Motor neuron (in vitro differentiated cells): ENCODE measurements around the gene UNKL. TPM values are rescaled to one million over a fixed set of nuclear protein-coding genes. Genes with fewer than 3 reads are reported as not detected.

Experiments used
- ATAC-seq, 8 experiments: fragments of 200-7000 bp; cut with Tn5 transposase; replicated peaks in 6 of 8; 2 replicates each; pipeline ENCODE4 v1.8.0; 2021; ENCODE audit warnings: mild to moderate bottlenecking in 8 of 8, moderate library complexity in 8 of 8
- H3K27ac ChIP-seq, 2 donors: fragments of 250-450 bp; sonication (Bioruptor Pico); 2 replicates each; pipeline ENCODE4 v1.9.0; 2021; ENCODE audit warnings: antibody characterized with exemption in 2 of 2, mild to moderate bottlenecking in 2 of 2, moderate library complexity in 1 of 2
- H3K4me1 ChIP-seq, 2 donors: fragments of 250-450 bp; sonication (Bioruptor Pico); replicated peaks in 1 of 2; 2 replicates each; pipeline ENCODE4 v1.6.1; 2021; ENCODE audit warnings: antibody characterized with exemption in 2 of 2, mild to moderate bottlenecking in 2 of 2, moderate library complexity in 1 of 2
- H3K4me3 ChIP-seq, 5 donors: fragments of 250-450 bp; sonication (Bioruptor Pico); 2 replicates each; pipeline ENCODE4 v1.9.0; 2021; ENCODE audit warnings: antibody characterized with exemption in 5 of 5, mild to moderate bottlenecking in 5 of 5, moderate library complexity in 4 of 5
- WGBS, 10 experiments: fragments of 450-650 bp; shearing (Covaris generic); methylation state at CpG; one replicate each; pipeline ENCODE4 v1.0.0; 2022; 5-methylcytosine and 5-hydroxymethylcytosine counted together
- in situ Hi-C, 9 experiments: fragments of 400-800 bp; cut with MboI; loops; one replicate each; pipeline ENCODE4 v1.15.0; 2021; ENCODE audit warnings: low sequenced_read_pairs in 9 of 9, low pct_unique_long_range_greater_than_20kb in 2 of 9; ENCODE audit not compliant: unreplicated experiment in 9 of 9
- total RNA-seq, 8 experiments: library from RNA; unstranded; fragments of 300-600 nt; gene quantifications; 2 replicates each; pipeline versions ENCODE4 v1.2.3 to v1.2.4, GENCODE V29; 2022

The UNKL gene
- total RNA-seq, 8 experiments from 2014 or later = 4.0 to 34.7 (median 8.5) TPM

DNA sequence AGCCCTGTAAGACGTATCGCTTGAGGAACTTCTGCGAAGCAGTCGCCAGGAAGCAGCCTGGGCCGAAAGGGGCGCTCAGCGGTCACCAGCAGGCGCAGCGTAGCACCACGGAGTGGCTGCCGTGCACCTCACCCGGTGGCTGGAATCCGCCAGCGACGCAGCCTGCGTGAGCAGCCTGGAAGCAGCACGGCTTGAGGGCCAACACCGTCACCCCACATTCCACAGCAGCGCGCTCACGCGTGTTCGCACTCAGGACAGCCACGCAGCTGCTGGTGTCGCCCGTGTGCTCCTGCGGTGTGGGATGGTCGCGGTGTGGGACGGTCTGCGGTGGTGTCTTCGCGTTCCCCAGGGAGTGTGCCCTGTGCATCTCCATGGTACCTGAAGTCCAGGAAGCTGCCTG, 95.5 kb downstream of the UNKL start:
- Histone ChIP-seq H3K4me1 (no peaks in the 10 kb centered on the region), H3K27ac (no peak overlapping the region), H3K4me3 (no peak overlapping the region)
- in situ Hi-C loops = no loop called here
- 67 to 98% (median 96%) methylated on average over 3 to 18 of the region's 33 CpGs; no CpG with 5 or more reads in 5 of the 10 experiments for WGBS, 10 experiments
- ATAC-seq = no peak

GRCh38 chr16:1318268-1318545, 96.3 kb downstream of the UNKL start:
- WGBS, 10 experiments = 75 to 87% (median 84%) methylated on average over 3 to 5 of the region's 9 CpGs; no CpG with 5 or more reads in 5 of the 10 experiments
- Histone ChIP-seq H3K4me3 (no peak overlapping the region), H3K4me1 (no peaks in the 10 kb centered on the region), H3K27ac (no peak overlapping the region)
- no peak for ATAC-seq
- in situ Hi-C loops = no loop called here

DNA sequence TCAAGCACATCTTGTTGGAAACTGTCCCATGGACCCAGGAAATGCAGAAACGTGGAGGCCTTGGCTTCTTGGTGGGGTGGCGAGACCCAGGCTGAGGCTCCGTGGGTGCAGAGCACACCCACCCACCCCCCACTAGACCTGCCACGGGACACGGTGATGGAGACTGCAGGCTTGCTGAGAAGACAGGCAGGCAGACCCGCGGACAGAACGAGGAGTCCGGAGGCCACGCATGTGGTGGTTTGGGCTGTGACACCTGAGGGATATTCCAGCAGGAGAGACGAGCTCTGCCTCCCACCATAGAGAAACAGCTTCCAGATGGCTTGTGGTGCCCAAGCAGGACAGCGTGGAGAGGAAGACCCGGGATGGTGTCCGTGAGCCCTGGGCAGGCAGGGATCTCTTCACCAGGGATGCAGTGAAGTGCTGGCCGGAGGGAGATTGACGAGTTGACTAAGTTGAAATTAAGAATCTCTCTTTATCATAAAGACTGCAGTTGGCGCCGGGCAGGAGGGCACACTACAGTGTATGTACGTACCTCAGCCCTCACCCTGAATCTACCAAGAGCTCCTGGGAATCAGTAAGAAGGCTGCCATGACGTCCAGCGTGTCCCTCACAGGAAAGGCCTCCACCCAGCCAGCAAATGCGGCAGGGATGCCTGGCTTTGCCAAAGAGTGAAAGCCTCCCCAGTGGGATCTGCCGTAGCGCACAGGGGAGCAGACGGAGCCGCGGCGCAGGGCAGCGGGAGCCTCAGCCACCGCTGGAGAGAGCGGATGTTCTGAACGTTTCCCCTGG, 96.8 kb downstream of the UNKL start:
- Histone ChIP-seq H3K27ac (no peak overlapping the region), H3K4me3 (no peak overlapping the region), H3K4me1 (no peaks in the 10 kb centered on the region)
- peak in 2 of 8 experiments; percentile 8 to 12 for ATAC-seq
- WGBS, 10 experiments = 80 to 100% (median 89%) methylated on average over 3 to 16 of the region's 32 CpGs; no CpG with 5 or more reads in 6 of the 10 experiments
- in situ Hi-C loops = no loop called here

GRCh38 chr16:1316033-1316405, 98.5 kb downstream of the UNKL start:
- in situ Hi-C loops = no loop called here
- no peak for ATAC-seq
- 80 to 100% (median 93%) methylated on average over 2 to 7 of the region's 14 CpGs; no CpG with 5 or more reads in 6 of the 10 experiments for WGBS, 10 experiments
- Histone ChIP-seq H3K4me3 (no peak overlapping the region), H3K4me1 (peaks cover 10 to 12% of the 10 kb centered on the region in 2 donors), H3K27ac (no peak overlapping the region)

GRCh38 chr16:1315081-1316032, 99.1 kb downstream of the UNKL start:
- peak in 1 of 8 experiments; percentile 3 for ATAC-seq

GRCh38 chr16:1314399-1315068, 100.0 kb downstream of the UNKL start:
- H3K4me1 ChIP-seq = peaks cover 16% of the 10 kb centered on the region in 2 donors
- WGBS, 10 experiments = 80 to 100% (median 99%) methylated on average over 1 to 13 of the region's 28 CpGs; no CpG with 5 or more reads in 6 of the 10 experiments
- ATAC-seq = no peak
- in situ Hi-C loops = no loop called here
- no peak overlapping the region for H3K27ac ChIP-seq
- no peak overlapping the region for H3K4me3 ChIP-seq

More at GRCh38 chr16:1315081-1316032, 99.1 kb downstream of the UNKL start:
- Histone ChIP-seq H3K4me3 (no peak overlapping the region), H3K27ac (no peak overlapping the region), H3K4me1 (peaks cover 16% of the 10 kb centered on the region in 2 donors)
- 66 to 92% (median 79%) methylated on average over 2 to 10 of the region's 46 CpGs; no CpG with 5 or more reads in 6 of the 10 experiments for WGBS, 10 experiments
- in situ Hi-C loops = no loop called here

- peaks cover 16% of the 10 kb centered on the region in 2 donors for H3K4me1 ChIP-seq
- in situ Hi-C loops = no loop called here
- ATAC-seq = no peak
- H3K27ac ChIP-seq = no peak overlapping the region
- WGBS, 10 experiments = 90 to 100% (median 99%) methylated on average over 2 to 19 of the region's 38 CpGs; no CpG with 5 or more reads in 5 of the 10 experiments
- no peak overlapping the region for H3K4me3 ChIP-seq
These were observed 100.7 kb downstream of the UNKL start for GRCh38 chr16:1313721-1314369.

Other genes starting within 250 kb of the UNKL start
- 1 to 10 TPM in 1 of 8 experiments, under 1 TPM in 2, not detected in 5; 0.11 to 1.1 (median 0.52) TPM for gene TPSG1, start 189.4 kb downstream of the UNKL start, total RNA-seq
- gene TPSB2, start 184.5 kb downstream of the UNKL start, total RNA-seq = under 1 TPM in 3 of 8 experiments, not detected in 5; 0.25 to 0.62 (median 0.51) TPM
- gene TPSAB1, start 174.0 kb downstream of the UNKL start, total RNA-seq = under 1 TPM in 4 of 8 experiments, not detected in 4; 0.31 to 0.81 (median 0.46) TPM
- under 1 TPM in 3 of 8 experiments, not detected in 5; 0.14 to 0.28 (median 0.24) TPM for gene TPSD1, start 158.6 kb downstream of the UNKL start, total RNA-seq
- 100 to 1,000 TPM in 3 of 8 experiments, 10 to 100 TPM in 5; 34.9 to 122 (median 59.1) TPM for gene UBE2I, start 105.1 kb downstream of the UNKL start, total RNA-seq
- gene BAIAP3, start 81.1 kb downstream of the UNKL start, total RNA-seq = 10 to 100 TPM in 2 of 8 experiments, 1 to 10 TPM in 4, under 1 TPM in 2; 0.40 to 85.8 (median 4.7) TPM
- 10 to 100 TPM; 26.5 to 63.6 (median 39.8) TPM for gene TSR3, start 62.8 kb downstream of the UNKL start, total RNA-seq
- 10 to 100 TPM; 13.4 to 90.4 (median 32.8) TPM for gene GNPTG, start 62.8 kb downstream of the UNKL start, total RNA-seq
- gene UQCC4, start 6.0 kb upstream of the UNKL start, total RNA-seq = 10 to 100 TPM; 15.7 to 24.9 (median 20.5) TPM
- 1 to 10 TPM in 1 of 8 experiments, under 1 TPM in 3, not detected in 4; 0.29 to 1.2 (median 0.46) TPM for gene PERCC1, start 16.4 kb upstream of the UNKL start, total RNA-seq
- gene CCDC154, start 29.9 kb upstream of the UNKL start, total RNA-seq = 1 to 10 TPM in 3 of 8 experiments, under 1 TPM in 5; 0.13 to 1.4 (median 0.64) TPM
- gene CLCN7, start 60.3 kb upstream of the UNKL start, total RNA-seq = 10 to 100 TPM; 10.0 to 58.5 (median 27.4) TPM
- under 1 TPM in 4 of 8 experiments, not detected in 4; 0.11 to 0.46 (median 0.16) TPM for gene PTX4, start 74.2 kb upstream of the UNKL start, total RNA-seq
- gene TELO2, start 78.7 kb upstream of the UNKL start, total RNA-seq = 10 to 100 TPM in 7 of 8 experiments, 1 to 10 TPM in 1; 8.1 to 37.8 (median 15.2) TPM
- 1 to 10 TPM in 3 of 8 experiments, under 1 TPM in 4, not detected in 1; 0.05 to 3.0 (median 0.71) TPM for gene TMEM204, start 119.0 kb upstream of the UNKL start, total RNA-seq
- gene IFT140, start 197.4 kb upstream of the UNKL start, total RNA-seq = 10 to 100 TPM; 11.1 to 35.3 (median 19.5) TPM
- 10 to 100 TPM in 5 of 8 experiments, 1 to 10 TPM in 3; 7.0 to 24.8 (median 11.0) TPM for gene CRAMP1, start 197.7 kb upstream of the UNKL start, total RNA-seq